ENCODE measurements around the gene PNP. TPM values are rescaled to one million over a fixed set of nuclear protein-coding genes. Genes with fewer than 3 reads are reported as not detected.

The PNP gene
- total RNA-seq, 4 donors from 2014 or later, result 17.0 to 37.5 (median 27.6) TPM

- Histone ChIP-seq H3K27ac (peak overlapping the region; percentile 87 to 95 (median 91)), H3K4me1 (peaks cover 3 to 60% (median 29%) of the 10 kb centered on the region in 4 donors), H3K4me3 (peak overlapping the region; percentile 60 to 98 (median 94)), H3K36me3 (peaks cover 4 to 53% (median 22%) of the 10 kb centered on the region in 3 donors), H3K9me3 (no peaks in the 10 kb centered on the region), H3K27me3 (no peaks in the 10 kb centered on the region)
- 1% methylated on average over 39 of the region's 39 CpGs for WGBS, 2 donors
- DNase-seq (ENCODE audit: low spot score in 2 of 2), result peak in 1 of 2 donors; percentile 48
- TF ChIP-seq, protein P1, sequence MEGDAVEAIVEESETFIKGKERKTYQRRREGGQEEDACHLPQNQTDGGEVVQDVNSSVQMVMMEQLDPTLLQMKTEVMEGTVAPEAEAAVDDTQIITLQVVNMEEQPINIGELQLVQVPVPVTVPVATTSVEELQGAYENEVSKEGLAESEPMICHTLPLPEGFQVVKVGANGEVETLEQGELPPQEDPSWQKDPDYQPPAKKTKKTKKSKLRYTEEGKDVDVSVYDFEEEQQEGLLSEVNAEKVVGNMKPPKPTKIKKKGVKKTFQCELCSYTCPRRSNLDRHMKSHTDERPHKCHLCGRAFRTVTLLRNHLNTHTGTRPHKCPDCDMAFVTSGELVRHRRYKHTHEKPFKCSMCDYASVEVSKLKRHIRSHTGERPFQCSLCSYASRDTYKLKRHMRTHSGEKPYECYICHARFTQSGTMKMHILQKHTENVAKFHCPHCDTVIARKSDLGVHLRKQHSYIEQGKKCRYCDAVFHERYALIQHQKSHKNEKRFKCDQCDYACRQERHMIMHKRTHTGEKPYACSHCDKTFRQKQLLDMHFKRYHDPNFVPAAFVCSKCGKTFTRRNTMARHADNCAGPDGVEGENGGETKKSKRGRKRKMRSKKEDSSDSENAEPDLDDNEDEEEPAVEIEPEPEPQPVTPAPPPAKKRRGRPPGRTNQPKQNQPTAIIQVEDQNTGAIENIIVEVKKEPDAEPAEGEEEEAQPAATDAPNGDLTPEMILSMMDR (IDR thresholded peaks at IDR 0.05), result no peak
- TF ChIP-seq EP300 (IDR thresholded peaks at IDR 0.05), result no peak
- no peak for TF ChIP-seq POLR2A (IDR thresholded peaks at IDR 0.05)
Observed at GRCh38 chr14:20455355-20456300, 13.6 kb upstream of the PNP start.

- DNase-seq (ENCODE audit: low spot score in 2 of 2), result no peak
- no peaks in the 10 kb centered on the region for H3K27me3 ChIP-seq
- no peak overlapping the region for H3K27ac ChIP-seq
- peaks cover 3 to 63% (median 30%) of the 10 kb centered on the region in 4 donors for H3K4me1 ChIP-seq
- WGBS, 2 donors, result 65 to 70% methylated on average over 13 of the region's 13 CpGs
- no peaks in the 10 kb centered on the region for H3K9me3 ChIP-seq
- TF ChIP-seq POLR2A (IDR thresholded peaks at IDR 0.05) (no peak), EP300 (IDR thresholded peaks at IDR 0.05) (no peak)
- TF ChIP-seq, protein P1 (IDR thresholded peaks at IDR 0.05), result no peak
- peaks cover 4 to 40% (median 19%) of the 10 kb centered on the region in 3 donors for H3K36me3 ChIP-seq
- H3K4me3 ChIP-seq, result no peak overlapping the region
Observed at GRCh38 chr14:20456971-20457370, 12.2 kb upstream of the PNP start.

- Histone ChIP-seq H3K9me3 (no peaks in the 10 kb centered on the region), H3K4me1 (peaks cover 3 to 57% (median 28%) of the 10 kb centered on the region in 4 donors), H3K27ac (peak overlapping the region in 1 of 4 donors; percentile 14), H3K27me3 (no peaks in the 10 kb centered on the region), H3K4me3 (no peak overlapping the region), H3K36me3 (peaks cover 4 to 35% (median 18%) of the 10 kb centered on the region in 3 donors)
- no peak for TF ChIP-seq EP300 (IDR thresholded peaks at IDR 0.05)
- TF ChIP-seq POLR2A (IDR thresholded peaks at IDR 0.05), result no peak
- TF ChIP-seq, protein P1 (IDR thresholded peaks at IDR 0.05), result no peak
- WGBS, 2 donors, result 57 to 66% methylated on average over 8 of the region's 8 CpGs
- DNase-seq (ENCODE audit: low spot score in 2 of 2), result no peak
Observed at GRCh38 chr14:20458031-20458789, 11.0 kb upstream of the PNP start.

- Histone ChIP-seq H3K4me3 (peak overlapping the region; percentile 85 to 99 (median 94)), H3K27ac (peak overlapping the region; percentile 95 to 99 (median 98)), H3K4me1 (peaks cover 3 to 47% (median 19%) of the 10 kb centered on the region in 4 donors), H3K9me3 (no peaks in the 10 kb centered on the region), H3K27me3 (no peaks in the 10 kb centered on the region), H3K36me3 (peaks cover 4 to 35% (median 18%) of the 10 kb centered on the region in 3 donors)
- WGBS, 2 donors, result 7 to 10% methylated on average over 18 to 28 of the region's 32 CpGs
- no peak for DNase-seq (ENCODE audit: low spot score in 2 of 2)
- no peak for TF ChIP-seq POLR2A (IDR thresholded peaks at IDR 0.05)
- TF ChIP-seq, protein P1 (IDR thresholded peaks at IDR 0.05), result no peak
- no peak for TF ChIP-seq EP300 (IDR thresholded peaks at IDR 0.05)
Observed at GRCh38 chr14:20460458-20461224, 8.6 kb upstream of the PNP start.
